ENCODE data around the gene LRRC4C.
"Not testable (repeated sequence)": the region's sequence is repeated elsewhere in the genome, so short reads cannot be mapped to it uniquely, and the experiment has no call there.

The LRRC4C gene

GRCh38 chr11:40877981-40878380 is 581.5 kb downstream of the LRRC4C start:
- Histone ChIP-seq H3K4me2 (ENCODE audit: low read length, poor library complexity, severe bottlenecking) (no peak overlapping the region), H2BK120ac (ENCODE audit: low read depth, low read length) (no peak overlapping the region), H2AFZ (ENCODE audit: low read depth, low read length) (no peak overlapping the region), H3K27me3 (ENCODE audit: control insufficient read depth in 1 of 2, insufficient read depth in 1 of 2, low read length in 2 of 2) (no peaks in the 10 kb centered on the region), H3K4me3 (ENCODE audit: insufficient read depth in 1 of 2, low read depth in 1 of 2, low read length in 2 of 2) (no peak overlapping the region), H3K4ac (ENCODE audit: low read depth in 1 of 2, low read length in 2 of 2) (no peak overlapping the region), H3K18ac (ENCODE audit: low read depth in 1 of 2, low read length in 2 of 2) (no peak overlapping the region), H3K14ac (ENCODE audit: low read length in 2 of 2) (no peak overlapping the region), H3K27ac (ENCODE audit: low read length, poor library complexity, severe bottlenecking) (no peak overlapping the region), H3K9ac (ENCODE audit: low read length) (no peak overlapping the region), H2BK15ac (ENCODE audit: low read depth, poor library complexity, severe bottlenecking) (no peak overlapping the region), H4K8ac (ENCODE audit: low read length) (no peak overlapping the region), H3K36me3 (ENCODE audit: control insufficient read depth in 1 of 2, insufficient read depth in 2 of 2, low read depth in 1 of 2, low read length in 2 of 2) (no peaks in the 10 kb centered on the region), H3K79me1 (replicated peaks; ENCODE audit: low read length, poor library complexity, severe bottlenecking) (no peaks in the 10 kb centered on the region), H4K91ac (ENCODE audit: low read length) (no peak overlapping the region), H2BK5ac (ENCODE audit: low read depth, low read length, poor library complexity, severe bottlenecking) (no peak overlapping the region), H2BK12ac (ENCODE audit: low read length in 2 of 2) (no peak overlapping the region), H2AK5ac (ENCODE audit: low read length, severe bottlenecking) (no peak overlapping the region), H3K23ac (ENCODE audit: low read length in 2 of 2) (no peak overlapping the region), H3K9me3 (ENCODE audit: control insufficient read depth, low read length) (peaks cover 2% of the 10 kb centered on the region), H3K4me1 (ENCODE audit: control insufficient read depth, insufficient read depth, low read depth, low read length) (no peaks in the 10 kb centered on the region)
- WGBS = 90% methylated on average over 1 of the region's 5 CpGs
- DNase-seq = no peak

DNA sequence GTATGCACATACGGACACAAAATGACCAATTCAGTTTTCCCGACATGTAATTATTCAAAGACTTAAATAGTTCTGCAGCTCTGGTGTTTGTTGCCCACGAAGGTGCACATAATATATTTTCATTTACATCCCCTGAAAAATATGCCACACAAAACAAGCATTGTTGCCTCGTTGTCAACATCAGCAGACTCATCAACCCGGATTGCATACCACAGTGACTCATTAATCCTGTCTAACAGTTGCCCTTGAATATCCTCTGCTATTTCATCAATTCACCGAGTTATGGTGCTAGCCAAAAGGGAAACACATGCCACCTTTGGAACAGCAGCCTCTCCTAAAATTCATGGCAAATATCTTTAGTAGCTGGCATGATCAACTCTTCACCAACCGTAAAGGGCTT is 582.2 kb downstream of the LRRC4C start:
- H2BK120ac ChIP-seq (ENCODE audit: low read depth, low read length) = no peak overlapping the region
- H2BK5ac ChIP-seq (ENCODE audit: low read depth, low read length, poor library complexity, severe bottlenecking) = no peak overlapping the region
- H3K9me3 ChIP-seq (ENCODE audit: control insufficient read depth, low read length) = peaks cover 2% of the 10 kb centered on the region
- H4K91ac ChIP-seq (ENCODE audit: low read length) = no peak overlapping the region
- H3K27me3 ChIP-seq (ENCODE audit: control insufficient read depth in 1 of 2, insufficient read depth in 1 of 2, low read length in 2 of 2) = no peaks in the 10 kb centered on the region
- no peaks in the 10 kb centered on the region for H3K36me3 ChIP-seq (ENCODE audit: control insufficient read depth in 1 of 2, insufficient read depth in 2 of 2, low read depth in 1 of 2, low read length in 2 of 2)
- no peak overlapping the region for H3K27ac ChIP-seq (ENCODE audit: low read length, poor library complexity, severe bottlenecking)
- no peaks in the 10 kb centered on the region for H3K4me1 ChIP-seq (ENCODE audit: control insufficient read depth, insufficient read depth, low read depth, low read length)
- no peak overlapping the region for H3K4ac ChIP-seq (ENCODE audit: low read depth in 1 of 2, low read length in 2 of 2)
- H2BK15ac ChIP-seq (ENCODE audit: low read depth, poor library complexity, severe bottlenecking) = no peak overlapping the region
- H3K9ac ChIP-seq (ENCODE audit: low read length) = no peak overlapping the region
- H2BK12ac ChIP-seq (ENCODE audit: low read length in 2 of 2) = no peak overlapping the region
- no peak overlapping the region for H3K4me2 ChIP-seq (ENCODE audit: low read length, poor library complexity, severe bottlenecking)
- WGBS = 49% methylated on average over 7 of the region's 7 CpGs
- H3K4me3 ChIP-seq (ENCODE audit: insufficient read depth in 1 of 2, low read depth in 1 of 2, low read length in 2 of 2) = no peak overlapping the region
- H2AFZ ChIP-seq (ENCODE audit: low read depth, low read length) = no peak overlapping the region
- no peak overlapping the region for H3K14ac ChIP-seq (ENCODE audit: low read length in 2 of 2)
- no peak overlapping the region for H2AK5ac ChIP-seq (ENCODE audit: low read length, severe bottlenecking)
- no peak overlapping the region for H4K8ac ChIP-seq (ENCODE audit: low read length)
- no peak overlapping the region for H3K18ac ChIP-seq (ENCODE audit: low read depth in 1 of 2, low read length in 2 of 2)
- no peak for DNase-seq
- no peaks in the 10 kb centered on the region for H3K79me1 ChIP-seq (replicated peaks; ENCODE audit: low read length, poor library complexity, severe bottlenecking)
- H3K23ac ChIP-seq (ENCODE audit: low read length in 2 of 2) = no peak overlapping the region

DNA sequence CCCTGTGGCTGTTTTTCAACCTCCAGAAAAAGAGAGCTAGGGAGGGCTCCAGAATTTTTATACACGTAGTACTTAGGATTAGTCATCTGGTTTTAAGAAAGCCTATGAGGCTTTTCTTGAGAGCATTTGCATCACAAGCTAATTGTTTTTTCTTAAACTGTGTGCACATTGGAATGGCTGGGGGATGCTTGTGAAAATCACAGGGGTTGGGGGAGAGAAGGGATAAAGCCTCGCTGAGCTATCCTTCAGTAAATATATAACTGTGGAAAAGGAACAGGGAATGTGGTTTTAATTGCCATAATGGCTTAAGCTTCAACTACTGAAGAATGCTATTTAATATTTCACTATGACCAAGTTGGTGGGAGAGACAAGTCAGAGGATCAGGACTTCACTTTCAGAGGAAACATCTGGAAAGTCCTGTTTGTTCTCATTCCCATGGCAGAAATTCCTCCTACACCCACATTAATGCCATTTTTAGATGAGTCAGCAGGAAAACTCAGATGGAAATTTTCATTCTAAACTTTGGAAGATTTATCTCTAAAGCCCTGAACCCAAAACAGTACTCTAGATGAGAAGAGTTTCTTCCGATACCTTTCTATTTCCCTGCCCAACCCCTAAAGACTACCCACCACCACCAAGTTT is 591.3 kb downstream of the LRRC4C start:
- H2AFZ ChIP-seq (ENCODE audit: low read depth, low read length) = no peak overlapping the region
- no peaks in the 10 kb centered on the region for H3K4me1 ChIP-seq (ENCODE audit: control insufficient read depth, insufficient read depth, low read depth, low read length)
- WGBS = 59% methylated on average over 3 of the region's 3 CpGs
- H4K91ac ChIP-seq (ENCODE audit: low read length) = no peak overlapping the region
- H2BK5ac ChIP-seq (ENCODE audit: low read depth, low read length, poor library complexity, severe bottlenecking) = no peak overlapping the region
- H2BK120ac ChIP-seq (ENCODE audit: low read depth, low read length) = no peak overlapping the region
- H3K27ac ChIP-seq (ENCODE audit: low read length, poor library complexity, severe bottlenecking) = no peak overlapping the region
- H3K14ac ChIP-seq (ENCODE audit: low read length in 2 of 2) = no peak overlapping the region
- H3K4ac ChIP-seq (ENCODE audit: low read depth in 1 of 2, low read length in 2 of 2) = no peak overlapping the region
- H3K36me3 ChIP-seq (ENCODE audit: control insufficient read depth in 1 of 2, insufficient read depth in 2 of 2, low read depth in 1 of 2, low read length in 2 of 2) = no peaks in the 10 kb centered on the region
- no peak overlapping the region for H2BK12ac ChIP-seq (ENCODE audit: low read length in 2 of 2)
- H3K27me3 ChIP-seq (ENCODE audit: control insufficient read depth in 1 of 2, insufficient read depth in 1 of 2, low read length in 2 of 2) = no peaks in the 10 kb centered on the region
- no peak overlapping the region for H3K9ac ChIP-seq (ENCODE audit: low read length)
- H2BK15ac ChIP-seq (ENCODE audit: low read depth, poor library complexity, severe bottlenecking) = no peak overlapping the region
- no peak overlapping the region for H3K4me2 ChIP-seq (ENCODE audit: low read length, poor library complexity, severe bottlenecking)
- H3K18ac ChIP-seq (ENCODE audit: low read depth in 1 of 2, low read length in 2 of 2) = no peak overlapping the region
- H3K4me3 ChIP-seq (ENCODE audit: insufficient read depth in 1 of 2, low read depth in 1 of 2, low read length in 2 of 2) = no peak overlapping the region
- no peaks in the 10 kb centered on the region for H3K9me3 ChIP-seq (ENCODE audit: control insufficient read depth, low read length)
- no peak for DNase-seq
- H3K23ac ChIP-seq (ENCODE audit: low read length in 2 of 2) = no peak overlapping the region
- no peak overlapping the region for H4K8ac ChIP-seq (ENCODE audit: low read length)
- H3K79me1 ChIP-seq (replicated peaks; ENCODE audit: low read length, poor library complexity, severe bottlenecking) = no peaks in the 10 kb centered on the region
- no peak overlapping the region for H2AK5ac ChIP-seq (ENCODE audit: low read length, severe bottlenecking)

DNA sequence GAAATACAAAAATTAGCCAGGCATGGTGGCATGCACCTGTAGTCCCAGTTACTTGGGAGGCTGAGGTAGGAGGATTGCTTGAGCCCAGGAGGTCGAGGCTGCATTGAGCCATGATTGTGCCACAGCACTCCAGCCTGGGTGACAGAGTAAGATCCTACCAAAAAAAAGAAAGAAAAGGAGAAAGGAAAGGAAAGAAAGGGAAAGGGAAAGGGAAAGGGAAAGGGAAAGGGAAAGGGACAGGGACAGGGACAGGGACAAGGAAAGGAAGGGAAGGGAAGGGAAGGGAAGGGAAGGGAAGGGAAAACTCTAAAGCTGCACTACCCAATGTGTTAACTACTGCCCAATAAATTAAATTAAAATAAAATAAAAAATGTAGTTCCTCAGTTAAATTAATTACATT is 601.7 kb downstream of the LRRC4C start:
- not testable (repeated sequence) for H2BK120ac ChIP-seq (ENCODE audit: low read depth, low read length); H3K4me3 ChIP-seq (ENCODE audit: insufficient read depth in 1 of 2, low read depth in 1 of 2, low read length in 2 of 2); H3K4me2 ChIP-seq (ENCODE audit: low read length, poor library complexity, severe bottlenecking); H3K18ac ChIP-seq (ENCODE audit: low read depth in 1 of 2, low read length in 2 of 2); H3K14ac ChIP-seq (ENCODE audit: low read length in 2 of 2); H2AK5ac ChIP-seq (ENCODE audit: low read length, severe bottlenecking); H3K23ac ChIP-seq (ENCODE audit: low read length in 2 of 2); H2AFZ ChIP-seq (ENCODE audit: low read depth, low read length); H3K27me3 ChIP-seq (ENCODE audit: control insufficient read depth in 1 of 2, insufficient read depth in 1 of 2, low read length in 2 of 2); H3K4me1 ChIP-seq (ENCODE audit: control insufficient read depth, insufficient read depth, low read depth, low read length); H2BK12ac ChIP-seq (ENCODE audit: low read length in 2 of 2); H2BK15ac ChIP-seq (ENCODE audit: low read depth, poor library complexity, severe bottlenecking); H3K27ac ChIP-seq (ENCODE audit: low read length, poor library complexity, severe bottlenecking); H3K79me1 ChIP-seq (replicated peaks; ENCODE audit: low read length, poor library complexity, severe bottlenecking); H2BK5ac ChIP-seq (ENCODE audit: low read depth, low read length, poor library complexity, severe bottlenecking); DNase-seq; H3K36me3 ChIP-seq (ENCODE audit: control insufficient read depth in 1 of 2, insufficient read depth in 2 of 2, low read depth in 1 of 2, low read length in 2 of 2); H3K9ac ChIP-seq (ENCODE audit: low read length); H4K91ac ChIP-seq (ENCODE audit: low read length); H4K8ac ChIP-seq (ENCODE audit: low read length); H3K9me3 ChIP-seq (ENCODE audit: control insufficient read depth, low read length); H3K4ac ChIP-seq (ENCODE audit: low read depth in 1 of 2, low read length in 2 of 2)
- 52% methylated on average over 1 of the region's 1 CpG for WGBS

Data from mesenchymal stem cell (in vitro differentiated cells and primary cell).